Esophagus muscularis mucosa (tissue), 4 donors: ENCODE data around the gene EGFL7.

Experiments
- EP300 ChIP-seq: sonication (generic); formaldehyde crosslinking; IDR thresholded peaks from one replicate; pipeline ENCODE4 v1.6.1; 2017; ENCODE audit warnings: antibody characterized with exemption
- POLR2A ChIP-seq: fragments of 450-650 bp; IDR thresholded peaks from one replicate; pipeline ENCODE4 v1.6.1; 2017; ENCODE audit warnings: antibody characterized with exemption, moderate library complexity, mild to moderate bottlenecking, low read depth
- POLR2AphosphoS5 ChIP-seq, 2 donors: sonication (generic); formaldehyde crosslinking; IDR thresholded peaks; one replicate each; pipeline ENCODE4 v1.6.1; 2017; ENCODE audit warnings: antibody characterized with exemption in 2 of 2
- TF ChIP-seq, protein P1 (sequence below), 3 experiments: fragments of 200-600 bp in 2 of 3; fragments of 450-650 bp in 1 of 3; sonication (generic) in 2 of 3; IDR thresholded peaks; one replicate each; pipeline ENCODE4 v1.5.1; 2017 to 2019; ENCODE audit warnings: antibody characterized with exemption in 3 of 3, mild to moderate bottlenecking in 2 of 3, moderate library complexity in 1 of 3

DNA sequence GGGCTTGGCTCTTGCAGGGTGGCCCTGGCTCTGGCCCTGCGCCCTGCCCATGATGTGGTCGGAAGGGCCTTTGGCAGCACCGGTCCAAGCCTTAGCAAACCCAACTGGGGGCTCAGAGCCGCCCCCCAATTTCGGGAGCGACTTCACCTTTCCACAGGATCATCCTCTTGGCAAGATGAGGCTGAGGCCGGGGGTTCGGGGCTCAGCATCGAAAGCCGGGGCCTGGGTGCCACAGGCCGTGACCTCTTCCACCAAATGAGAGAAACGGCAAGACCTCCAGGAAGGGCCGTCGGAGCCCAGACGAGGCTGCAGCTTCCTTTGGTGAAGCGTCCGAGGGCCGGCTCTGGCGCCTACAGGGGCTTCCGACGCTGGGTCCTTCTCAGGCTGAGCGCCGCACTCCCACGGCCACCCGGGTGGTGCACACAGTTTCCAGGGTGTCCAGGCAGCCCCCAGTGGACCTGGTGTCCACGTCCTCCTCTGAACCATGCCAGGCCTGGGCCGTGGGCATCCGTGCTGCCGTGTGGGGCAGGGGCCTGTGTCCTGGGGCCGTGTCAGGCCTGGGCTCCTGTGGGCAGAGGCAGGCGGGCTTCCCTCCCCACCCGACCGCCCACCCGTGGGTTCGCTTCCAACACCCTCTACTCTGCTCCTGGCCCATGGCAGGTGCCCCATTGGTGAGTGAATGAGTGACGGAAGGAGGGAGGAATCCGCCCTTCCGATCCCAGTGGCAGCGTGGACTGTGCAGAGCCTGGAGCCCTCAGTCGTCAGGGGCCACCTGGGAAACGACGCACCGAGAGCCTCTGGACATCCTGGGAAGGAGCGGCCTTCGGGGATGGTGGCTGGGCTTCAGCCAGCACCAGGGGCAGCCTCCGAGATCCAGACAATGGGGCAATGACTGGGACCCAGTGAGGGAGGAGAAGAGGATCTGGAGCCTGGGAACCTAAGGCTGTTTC lies 29.7 kb downstream of the EGFL7 start:
- TF ChIP-seq, protein P1, sequence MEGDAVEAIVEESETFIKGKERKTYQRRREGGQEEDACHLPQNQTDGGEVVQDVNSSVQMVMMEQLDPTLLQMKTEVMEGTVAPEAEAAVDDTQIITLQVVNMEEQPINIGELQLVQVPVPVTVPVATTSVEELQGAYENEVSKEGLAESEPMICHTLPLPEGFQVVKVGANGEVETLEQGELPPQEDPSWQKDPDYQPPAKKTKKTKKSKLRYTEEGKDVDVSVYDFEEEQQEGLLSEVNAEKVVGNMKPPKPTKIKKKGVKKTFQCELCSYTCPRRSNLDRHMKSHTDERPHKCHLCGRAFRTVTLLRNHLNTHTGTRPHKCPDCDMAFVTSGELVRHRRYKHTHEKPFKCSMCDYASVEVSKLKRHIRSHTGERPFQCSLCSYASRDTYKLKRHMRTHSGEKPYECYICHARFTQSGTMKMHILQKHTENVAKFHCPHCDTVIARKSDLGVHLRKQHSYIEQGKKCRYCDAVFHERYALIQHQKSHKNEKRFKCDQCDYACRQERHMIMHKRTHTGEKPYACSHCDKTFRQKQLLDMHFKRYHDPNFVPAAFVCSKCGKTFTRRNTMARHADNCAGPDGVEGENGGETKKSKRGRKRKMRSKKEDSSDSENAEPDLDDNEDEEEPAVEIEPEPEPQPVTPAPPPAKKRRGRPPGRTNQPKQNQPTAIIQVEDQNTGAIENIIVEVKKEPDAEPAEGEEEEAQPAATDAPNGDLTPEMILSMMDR (IDR thresholded peaks at IDR 0.05), result no peak
- no peak for TF ChIP-seq POLR2A
- no peak for TF ChIP-seq POLR2AphosphoS5 (IDR thresholded peaks at IDR 0.05)
- TF ChIP-seq EP300, result no peak
